HG02763 (cell line): ENCODE data around the gene CAMK2A.

Experiments used
- ATAC-seq: cut with Tn5 transposase; IDR thresholded peaks from one replicate; pipeline ENCODE4 v1.9.1; 2021; ENCODE audit warnings: mild to moderate bottlenecking, moderate library complexity; ENCODE audit not compliant: unreplicated experiment

The CAMK2A gene

GRCh38 chr5:150215979-150216944 is 73.3 kb downstream of the CAMK2A start:
- ATAC-seq, result no peak

- no peak for ATAC-seq
Observed at GRCh38 chr5:150214289-150214688, 75.3 kb downstream of the CAMK2A start.

- ATAC-seq, result no peak
Observed at GRCh38 chr5:150213530-150213929, 76.0 kb downstream of the CAMK2A start.

- no peak for ATAC-seq
Observed at GRCh38 chr5:150211156-150212030, 78.2 kb downstream of the CAMK2A start.

- ATAC-seq, result no peak
Observed at GRCh38 chr5:150210644-150211043, 78.9 kb downstream of the CAMK2A start.

- ATAC-seq, result no peak
Observed at GRCh38 chr5:150209099-150209635, 80.4 kb downstream of the CAMK2A start.

GRCh38 chr5:150208187-150209098 is 81.1 kb downstream of the CAMK2A start:
- no peak for ATAC-seq

- no peak for ATAC-seq
Observed at GRCh38 chr5:150206779-150207115, 82.8 kb downstream of the CAMK2A start.

GRCh38 chr5:150206098-150206778 is 83.3 kb downstream of the CAMK2A start:
- ATAC-seq, result no peak

GRCh38 chr5:150204590-150204960 is 85.0 kb downstream of the CAMK2A start:
- ATAC-seq, result no peak

- ATAC-seq, result no peak
Observed at GRCh38 chr5:150203832-150204589, 85.6 kb downstream of the CAMK2A start.

GRCh38 chr5:150202501-150202900 is 87.1 kb downstream of the CAMK2A start:
- no peak for ATAC-seq

GRCh38 chr5:150197476-150197875 is 92.1 kb downstream of the CAMK2A start:
- no peak for ATAC-seq

GRCh38 chr5:150196986-150197385 is 92.6 kb downstream of the CAMK2A start:
- ATAC-seq, result no peak

- ATAC-seq, result no peak
Observed at GRCh38 chr5:150196514-150196913, 93.1 kb downstream of the CAMK2A start.

GRCh38 chr5:150195736-150196485 is 93.7 kb downstream of the CAMK2A start:
- no peak for ATAC-seq

GRCh38 chr5:150192462-150192861 is 97.1 kb downstream of the CAMK2A start:
- no peak for ATAC-seq

GRCh38 chr5:150190987-150191386 is 98.6 kb downstream of the CAMK2A start:
- no peak for ATAC-seq
